Measurements from ENCODE around the gene DCUN1D2.
A peak's percentile ranks its signal among the peaks of the same experiment; 100 is the strongest.

The DCUN1D2 gene

DNA sequence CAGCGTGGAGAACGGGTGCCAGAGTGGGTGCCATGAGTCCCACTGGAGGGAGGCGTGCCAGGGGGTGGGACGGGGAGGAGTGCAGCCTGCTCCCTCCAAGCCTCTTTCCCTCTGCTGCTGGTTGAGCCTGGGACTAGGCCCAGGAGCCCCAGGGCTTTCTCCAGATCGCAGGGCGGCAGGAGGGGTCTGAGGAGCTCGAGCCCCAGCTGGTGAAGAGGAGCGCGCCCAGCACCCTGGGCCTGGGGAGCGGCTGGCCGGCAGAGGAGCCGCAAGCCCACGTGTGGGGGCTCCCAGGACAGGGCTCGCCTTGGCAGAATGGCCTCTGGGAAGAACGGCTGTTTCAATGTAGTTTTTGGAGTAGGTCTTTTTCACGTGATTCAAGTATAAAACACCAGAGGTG lies 12.2 kb upstream of the DCUN1D2 start:
- peaks cover 75 to 89% (median 78%) of the 10 kb centered on the region in 3 donors for H3K36me3 ChIP-seq
- no peak overlapping the region for H3K27ac ChIP-seq
- intact Hi-C loops (cut with DNase I; ENCODE audit: low total_unique reads): no loop called here
- TF ChIP-seq, protein P1, sequence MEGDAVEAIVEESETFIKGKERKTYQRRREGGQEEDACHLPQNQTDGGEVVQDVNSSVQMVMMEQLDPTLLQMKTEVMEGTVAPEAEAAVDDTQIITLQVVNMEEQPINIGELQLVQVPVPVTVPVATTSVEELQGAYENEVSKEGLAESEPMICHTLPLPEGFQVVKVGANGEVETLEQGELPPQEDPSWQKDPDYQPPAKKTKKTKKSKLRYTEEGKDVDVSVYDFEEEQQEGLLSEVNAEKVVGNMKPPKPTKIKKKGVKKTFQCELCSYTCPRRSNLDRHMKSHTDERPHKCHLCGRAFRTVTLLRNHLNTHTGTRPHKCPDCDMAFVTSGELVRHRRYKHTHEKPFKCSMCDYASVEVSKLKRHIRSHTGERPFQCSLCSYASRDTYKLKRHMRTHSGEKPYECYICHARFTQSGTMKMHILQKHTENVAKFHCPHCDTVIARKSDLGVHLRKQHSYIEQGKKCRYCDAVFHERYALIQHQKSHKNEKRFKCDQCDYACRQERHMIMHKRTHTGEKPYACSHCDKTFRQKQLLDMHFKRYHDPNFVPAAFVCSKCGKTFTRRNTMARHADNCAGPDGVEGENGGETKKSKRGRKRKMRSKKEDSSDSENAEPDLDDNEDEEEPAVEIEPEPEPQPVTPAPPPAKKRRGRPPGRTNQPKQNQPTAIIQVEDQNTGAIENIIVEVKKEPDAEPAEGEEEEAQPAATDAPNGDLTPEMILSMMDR (IDR thresholded peaks at IDR 0.05): no peak
- DNase-seq: no peak
- H3K4me3 ChIP-seq: no peak overlapping the region
- peaks cover 0 to 31% (median 5%) of the 10 kb centered on the region in 4 donors for H3K4me1 ChIP-seq
- no peaks in the 10 kb centered on the region for H3K27me3 ChIP-seq
- H3K9me3 ChIP-seq: no peaks in the 10 kb centered on the region

DNA sequence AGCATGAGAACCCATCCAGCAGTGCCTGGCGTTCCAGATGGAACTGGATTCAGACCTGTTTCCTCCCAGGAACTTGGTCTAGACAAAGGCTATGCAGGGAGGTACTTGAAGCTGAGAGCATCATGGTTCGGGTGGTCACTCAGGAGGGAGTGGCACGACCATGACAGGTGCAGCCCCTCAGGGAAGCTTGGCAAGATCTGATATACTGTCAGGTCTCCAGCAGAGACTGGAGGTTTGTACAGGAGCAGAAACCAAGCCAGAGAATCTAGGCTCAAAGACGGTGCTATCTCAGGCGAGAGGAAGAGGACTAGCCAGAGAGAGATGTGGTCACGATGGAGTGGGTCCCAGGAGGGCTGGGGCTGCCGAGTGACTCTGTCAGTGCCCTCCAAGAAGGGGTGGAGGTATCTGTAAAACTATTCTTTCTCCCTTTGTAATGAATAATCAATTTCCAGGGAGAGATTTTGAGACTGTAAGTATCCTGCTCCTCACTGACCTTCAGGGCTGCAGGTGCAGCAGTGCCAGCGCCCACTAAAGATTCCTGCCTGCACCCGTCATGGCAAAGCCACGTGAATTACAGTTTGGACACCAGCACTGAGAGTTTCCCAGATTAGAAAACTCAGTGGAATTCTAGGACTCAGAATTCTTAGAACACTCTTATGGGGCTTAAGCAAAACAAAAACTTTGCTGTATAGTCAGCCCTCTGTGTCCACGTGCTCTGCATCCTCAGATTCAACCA lies 10.2 kb upstream of the DCUN1D2 start:
- Histone ChIP-seq H3K4me3 (no peak overlapping the region), H3K4me1 (peaks cover 0 to 37% (median 9%) of the 10 kb centered on the region in 4 donors), H3K36me3 (peaks cover 91 to 95% (median 92%) of the 10 kb centered on the region in 3 donors), H3K9me3 (no peaks in the 10 kb centered on the region), H3K27ac (peak overlapping the region in 1 of 2 donors; percentile 13), H3K27me3 (no peaks in the 10 kb centered on the region)
- intact Hi-C loops (cut with DNase I; ENCODE audit: low total_unique reads): no loop called here
- TF ChIP-seq, protein P1 (IDR thresholded peaks at IDR 0.05): no peak
- DNase-seq: no peak

DNA sequence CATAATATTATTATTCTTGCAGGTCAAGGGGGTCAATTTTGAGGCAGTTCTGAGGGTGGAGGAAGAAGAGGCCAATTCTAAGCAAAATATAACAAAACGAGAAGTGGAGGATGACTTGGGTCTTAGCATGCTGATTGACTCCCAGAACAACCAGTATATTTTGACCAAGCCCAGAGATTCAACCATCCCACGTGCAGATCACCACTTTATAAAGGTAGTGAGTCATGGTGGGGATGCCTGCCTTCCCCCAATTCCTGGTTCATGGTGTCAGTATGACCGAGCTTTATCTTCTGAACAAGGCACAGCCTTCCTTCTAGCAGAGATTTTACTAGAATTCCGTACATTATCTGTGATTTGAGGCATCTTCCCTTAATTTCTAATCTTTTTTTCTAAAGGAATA lies 9.4 kb upstream of the DCUN1D2 start:
- Histone ChIP-seq H3K36me3 (peaks cover 87 to 89% (median 89%) of the 10 kb centered on the region in 3 donors), H3K9me3 (no peaks in the 10 kb centered on the region), H3K4me1 (peaks cover 0 to 43% (median 17%) of the 10 kb centered on the region in 4 donors), H3K27me3 (no peaks in the 10 kb centered on the region), H3K27ac (no peak overlapping the region), H3K4me3 (no peak overlapping the region)
- DNase-seq: no peak
- intact Hi-C loops (cut with DNase I; ENCODE audit: low total_unique reads): loop anchor here (10.0 kb wide), 1 partner anchor 205 kb away; the partner anchor contains the start of gene LAMP1
- TF ChIP-seq, protein P1 (IDR thresholded peaks at IDR 0.05): no peak

DNA sequence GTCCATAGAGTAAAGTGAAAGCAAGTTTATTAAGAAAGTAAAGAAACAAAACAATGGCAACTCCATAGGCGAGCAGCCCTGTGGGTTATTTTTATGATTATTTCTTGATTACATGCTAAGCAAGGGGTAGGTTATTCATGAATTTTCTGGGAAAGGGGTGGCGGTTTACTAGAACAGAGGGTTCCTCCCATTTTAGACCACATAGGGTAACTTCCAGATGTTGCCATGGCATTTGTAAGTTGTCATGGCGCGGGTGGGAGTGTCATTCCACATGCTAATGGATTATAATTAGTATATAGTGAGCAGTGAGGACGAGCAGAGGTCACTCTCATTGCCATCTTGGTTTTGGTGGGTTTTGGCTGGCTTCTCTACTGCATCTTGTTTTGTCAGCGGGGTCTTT lies 8.4 kb upstream of the DCUN1D2 start:
- TF ChIP-seq, protein P1 (IDR thresholded peaks at IDR 0.05): no peak
- Histone ChIP-seq H3K27me3 (no peaks in the 10 kb centered on the region), H3K9me3 (no peaks in the 10 kb centered on the region), H3K36me3 (peaks cover 78 to 80% (median 79%) of the 10 kb centered on the region in 3 donors), H3K4me1 (peaks cover 0 to 53% (median 27%) of the 10 kb centered on the region in 4 donors), H3K4me3 (no peak overlapping the region), H3K27ac (no peak overlapping the region)
- DNase-seq: no peak
- intact Hi-C loops (cut with DNase I; ENCODE audit: low total_unique reads): loop anchor here (10.0 kb wide), 1 partner anchor 204 kb away; the partner anchor contains the start of gene LAMP1

DNA sequence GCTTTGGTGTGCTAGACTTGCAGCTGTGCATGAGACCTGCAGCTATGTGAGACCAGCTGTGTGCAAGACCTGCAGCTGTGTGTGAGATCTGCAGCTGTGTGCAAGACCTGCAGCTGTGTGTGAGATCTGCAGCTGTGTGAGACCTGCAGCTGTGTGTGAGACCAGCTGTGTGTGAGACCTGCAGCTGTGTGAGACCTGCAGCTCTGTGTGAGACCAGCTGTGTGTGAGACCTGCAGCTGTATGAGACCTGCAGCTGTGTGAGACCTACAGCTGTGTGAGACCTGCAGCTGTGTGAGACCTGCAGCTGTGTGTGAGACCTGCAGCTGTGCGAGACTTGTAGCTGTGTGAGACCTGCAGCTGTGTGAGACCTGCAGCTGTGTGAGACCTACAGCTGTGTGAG lies 6.7 kb upstream of the DCUN1D2 start:
- Histone ChIP-seq H3K4me3 (no peak overlapping the region), H3K27ac (no peak overlapping the region), H3K36me3 (peaks cover 62 to 65% (median 64%) of the 10 kb centered on the region in 3 donors), H3K9me3 (no peaks in the 10 kb centered on the region), H3K4me1 (peaks cover 0 to 69% (median 42%) of the 10 kb centered on the region in 4 donors), H3K27me3 (no peaks in the 10 kb centered on the region)
- no peak for DNase-seq
- TF ChIP-seq, protein P1 (IDR thresholded peaks at IDR 0.05): no peak
- intact Hi-C loops (cut with DNase I; ENCODE audit: low total_unique reads): loop anchor here (10.0 kb wide), 1 partner anchor 202 kb away; the partner anchor contains the start of gene LAMP1

All from tibial artery (tissue), 4 donors.